HG03457 (cell line): ENCODE measurements around the gene MCEMP1.

Source experiments
- ATAC-seq: cut with Tn5 transposase; IDR thresholded peaks from one replicate; pipeline ENCODE4 v1.9.1; 2021; ENCODE audit warnings: moderate number of reproducible peaks; ENCODE audit not compliant: unreplicated experiment

The MCEMP1 gene

DNA sequence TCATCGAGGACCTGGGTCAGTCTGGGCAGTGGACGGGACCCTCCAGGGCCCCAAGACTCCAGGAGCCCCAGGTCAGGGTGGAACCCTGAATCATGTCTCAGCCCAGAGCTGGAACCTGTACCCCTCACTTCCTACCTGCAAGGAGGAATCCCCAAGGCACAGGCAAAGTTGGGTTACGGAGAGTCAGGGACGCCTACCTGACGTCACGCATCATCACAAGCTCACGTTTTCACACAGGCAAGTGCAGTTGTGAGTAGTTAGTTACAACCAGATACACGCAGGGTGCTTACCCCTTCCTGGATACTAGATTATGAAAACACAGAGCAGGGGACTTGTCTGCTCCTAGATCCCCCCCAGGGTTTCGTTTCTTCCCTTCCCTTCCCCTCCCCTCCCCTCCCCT is 6.1 kb upstream of the MCEMP1 start:
- ATAC-seq = no peak

DNA sequence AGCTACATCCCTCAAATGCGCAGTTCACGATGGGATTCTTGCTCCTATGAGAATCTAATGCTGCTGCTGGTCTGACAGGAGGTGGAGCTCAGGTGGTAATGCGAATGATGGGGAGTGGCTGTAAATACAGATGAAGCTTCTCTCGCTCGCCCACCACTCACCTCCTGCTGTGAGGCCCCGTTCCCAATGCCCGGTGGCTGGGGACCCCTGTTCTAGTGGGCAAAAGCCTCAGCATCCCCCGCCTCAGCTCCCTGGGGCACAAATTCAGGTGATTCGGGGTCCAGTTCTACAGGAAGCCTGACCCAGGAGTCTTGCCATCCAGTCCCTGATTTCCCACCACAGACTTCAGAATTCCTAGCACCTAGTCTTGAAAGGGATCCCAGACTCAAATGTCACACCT is 4.4 kb upstream of the MCEMP1 start:
- no peak for ATAC-seq

DNA sequence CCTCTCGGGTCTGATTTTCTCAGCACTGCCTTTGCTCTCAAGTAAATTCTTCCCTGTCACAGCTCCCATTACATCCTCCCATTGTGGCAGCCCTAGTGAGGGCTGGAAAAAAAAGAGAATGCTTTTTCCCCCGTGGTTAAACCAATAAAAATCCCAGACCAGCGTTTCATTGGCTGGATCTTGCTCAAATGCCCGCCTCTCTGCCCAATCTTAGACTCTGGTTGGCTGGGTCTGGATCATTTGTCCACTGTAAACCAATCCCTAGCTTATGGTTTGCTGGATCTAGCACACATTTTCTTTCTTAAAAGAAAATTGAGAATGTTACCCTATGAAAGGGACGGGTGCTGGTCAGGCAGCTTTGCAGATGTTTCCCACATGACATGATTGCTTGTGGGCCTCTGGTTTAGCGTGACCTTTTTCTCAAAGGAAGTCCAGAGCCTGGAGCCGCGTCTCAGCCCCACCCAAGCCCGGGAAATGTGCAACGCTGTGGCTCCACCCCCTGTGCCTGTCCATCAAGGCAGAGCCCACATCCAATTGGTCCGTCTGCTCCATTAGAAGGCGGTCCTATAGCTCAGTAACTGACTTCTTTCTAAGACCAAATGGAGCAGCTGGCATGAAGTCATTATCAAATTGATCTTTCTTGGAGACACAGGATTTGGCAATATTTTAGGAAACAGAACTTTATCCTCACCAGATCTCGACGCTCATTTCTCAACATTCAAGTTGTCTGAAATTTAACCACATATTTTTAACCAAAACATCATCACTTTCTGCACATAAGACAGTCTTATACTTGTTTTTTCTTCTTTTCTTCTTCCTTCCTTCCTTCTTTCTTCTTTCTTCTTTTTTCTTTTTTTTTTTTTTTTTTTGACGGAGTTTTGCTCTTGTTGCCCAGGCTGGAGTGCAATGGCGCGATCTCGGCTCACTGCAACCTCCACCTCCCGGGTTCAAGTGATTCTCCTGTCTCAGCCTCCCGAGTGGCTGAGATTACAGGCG is 2.6 kb upstream of the MCEMP1 start:
- no peak for ATAC-seq

DNA sequence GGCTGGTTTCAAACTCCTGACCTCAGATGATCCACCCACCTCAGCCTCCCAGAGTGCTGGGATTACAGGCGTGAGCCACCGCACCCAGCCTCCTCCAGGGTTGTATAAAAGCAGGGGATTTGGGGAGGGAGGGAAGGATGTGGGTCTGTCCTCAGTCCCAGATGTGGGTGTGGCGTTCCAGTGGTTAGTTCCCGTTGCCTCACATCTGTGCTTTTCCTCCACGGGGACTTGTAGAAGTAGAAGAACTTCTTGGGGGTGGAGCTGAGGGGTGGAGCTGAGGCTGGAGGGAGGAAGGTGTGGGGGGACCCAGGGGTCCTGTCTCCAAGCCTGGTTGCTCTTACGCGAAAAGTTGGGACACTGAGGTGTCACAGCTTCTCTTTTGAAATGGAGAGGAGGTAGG is 514 bp upstream of the MCEMP1 start:
- no peak for ATAC-seq

DNA sequence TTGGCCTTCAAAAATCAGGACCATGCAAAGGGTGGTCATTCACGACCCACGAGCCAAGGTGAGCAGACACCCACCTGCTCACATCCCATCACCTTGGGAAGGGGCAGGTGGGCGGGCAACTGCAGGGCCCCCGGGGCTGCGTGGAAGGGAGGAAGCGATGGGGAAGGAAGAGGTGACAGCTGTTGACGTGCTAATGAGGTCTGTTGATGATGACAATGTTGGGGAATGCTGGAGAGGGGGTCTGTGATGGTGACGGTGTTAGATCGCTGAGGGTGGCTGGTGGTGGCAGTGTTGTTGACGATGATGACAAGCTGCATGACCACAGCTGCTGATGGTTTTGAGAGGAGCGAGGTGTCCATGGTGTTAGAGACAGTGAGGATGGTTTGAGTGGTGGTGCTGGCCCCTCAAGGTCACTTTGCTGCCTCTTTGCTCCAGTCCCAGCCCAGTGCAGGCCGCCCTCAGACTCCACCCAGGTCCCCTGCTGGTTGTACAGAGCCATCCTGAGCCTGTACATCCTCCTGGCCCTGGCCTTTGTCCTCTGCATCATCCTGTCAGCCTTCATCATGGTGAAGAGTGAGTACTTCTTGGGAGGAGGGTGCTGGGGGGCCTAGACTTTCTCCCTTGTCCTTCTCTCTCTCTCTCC is 900 bp downstream of the MCEMP1 start:
- ATAC-seq = no peak

DNA sequence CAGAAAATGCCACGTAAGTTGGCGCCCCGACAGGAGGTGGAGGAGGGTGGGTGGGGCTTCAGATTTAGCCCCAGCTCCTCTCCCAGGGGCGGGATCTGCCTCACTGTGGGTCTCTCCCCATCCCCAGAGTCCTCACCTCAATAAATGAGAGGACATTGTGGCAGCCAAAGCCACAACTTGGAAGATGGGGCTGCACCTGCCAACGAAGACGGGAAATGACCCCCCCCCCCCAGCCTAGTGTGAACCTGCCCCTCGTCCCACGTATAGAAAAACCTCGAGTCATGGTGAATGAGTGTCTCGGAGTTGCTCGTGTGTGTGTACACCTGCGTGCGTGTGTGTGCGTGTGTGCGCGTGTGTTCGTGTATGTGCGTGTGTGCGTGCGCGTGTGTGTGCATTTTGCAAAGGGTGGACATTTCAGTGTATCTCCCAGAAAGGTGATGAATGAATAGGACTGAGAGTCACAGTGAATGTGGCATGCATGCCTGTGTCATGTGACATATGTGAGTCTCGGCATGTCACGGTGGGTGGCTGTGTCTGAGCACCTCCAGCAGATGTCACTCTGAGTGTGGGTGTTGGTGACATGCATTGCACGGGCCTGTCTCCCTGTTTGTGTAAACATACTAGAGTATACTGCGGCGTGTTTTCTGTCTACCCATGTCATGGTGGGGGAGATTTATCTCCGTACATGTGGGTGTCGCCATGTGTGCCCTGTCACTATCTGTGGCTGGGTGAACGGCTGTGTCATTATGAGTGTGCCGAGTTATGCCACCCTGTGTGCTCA is 2.3 kb downstream of the MCEMP1 start:
- no peak for ATAC-seq

DNA sequence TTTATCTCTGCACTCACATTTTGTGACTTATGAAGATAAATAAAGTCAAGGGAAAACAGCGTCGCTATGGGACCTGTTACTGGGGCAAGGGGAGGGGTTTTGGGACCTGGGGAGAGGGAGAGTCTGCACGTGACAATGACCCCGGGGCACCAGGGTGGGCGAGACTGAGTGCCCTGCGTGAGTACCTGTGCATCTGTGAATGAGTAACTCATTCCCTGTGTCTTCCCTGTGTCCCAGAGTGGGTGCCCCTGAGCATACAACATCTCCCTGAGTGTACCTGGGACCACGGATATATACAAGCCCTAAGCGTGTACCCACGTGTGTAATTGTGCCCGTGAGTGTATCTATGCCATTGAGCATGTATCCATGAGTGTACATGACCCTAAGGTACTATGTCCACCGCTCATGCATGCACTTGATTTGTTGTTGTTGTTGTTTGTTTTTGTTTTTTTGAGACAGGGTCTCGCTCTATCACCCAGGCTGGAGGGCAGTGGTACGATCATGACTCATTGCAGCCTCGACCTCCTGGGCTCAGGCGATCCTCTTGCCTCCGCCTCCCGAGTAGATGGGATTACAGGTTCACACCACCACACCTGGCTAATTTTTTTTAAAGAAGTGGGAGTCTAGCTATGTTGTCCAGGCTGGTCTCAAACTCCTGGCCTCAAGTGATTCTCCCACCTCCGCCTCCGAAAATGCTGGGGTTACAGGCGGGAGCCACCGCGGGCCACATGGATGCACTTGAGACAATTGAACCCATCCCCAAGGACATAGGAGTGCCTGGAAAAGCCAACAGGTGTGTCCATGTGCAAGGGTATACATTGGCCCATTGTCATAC is 3.1 kb downstream of the MCEMP1 start:
- no peak for ATAC-seq

DNA sequence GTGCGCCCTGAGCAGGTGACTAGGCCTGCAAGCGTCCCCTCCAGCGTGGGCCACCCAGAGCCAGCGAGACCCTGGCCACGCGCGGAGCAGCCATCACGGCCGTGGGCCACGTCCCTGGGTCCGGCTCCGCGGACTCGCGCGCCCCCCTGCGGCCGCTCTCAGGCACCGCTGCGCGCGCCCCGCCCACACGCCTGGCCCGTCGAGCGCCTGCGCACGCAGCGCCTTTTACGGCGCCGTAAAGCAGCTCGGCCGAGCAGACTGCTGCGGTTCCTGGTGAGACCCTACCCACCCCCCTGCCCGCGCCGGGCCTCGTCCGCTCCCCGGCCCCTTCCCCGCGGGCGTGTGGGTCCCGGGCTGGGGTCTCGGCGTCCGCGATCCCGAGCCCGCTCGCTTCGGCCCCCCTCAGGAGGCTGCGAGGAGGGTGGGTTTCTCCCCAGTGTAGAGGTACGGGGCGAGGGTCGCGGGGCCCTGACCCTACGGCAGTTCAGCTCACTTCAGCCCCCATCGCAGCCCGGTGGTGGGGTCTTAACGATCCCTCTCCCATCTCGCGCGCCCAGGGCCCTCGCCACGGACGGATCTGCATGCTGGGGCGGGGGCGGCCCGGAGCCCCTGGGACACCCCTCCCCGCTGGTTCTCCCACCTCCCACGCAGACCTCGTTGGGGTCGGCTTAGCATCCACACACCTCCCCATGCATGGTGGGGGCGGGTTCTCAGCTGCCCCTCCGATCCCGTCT is 3.9 kb downstream of the MCEMP1 start, which contains the start of gene TRAPPC5:
TRAPPC5 (plus strand) TSS at position 228 of the 734 bp plus-strand sequence. CDS start 1,421 bp downstream, outside the sequence.
- ATAC-seq = no peak

DNA sequence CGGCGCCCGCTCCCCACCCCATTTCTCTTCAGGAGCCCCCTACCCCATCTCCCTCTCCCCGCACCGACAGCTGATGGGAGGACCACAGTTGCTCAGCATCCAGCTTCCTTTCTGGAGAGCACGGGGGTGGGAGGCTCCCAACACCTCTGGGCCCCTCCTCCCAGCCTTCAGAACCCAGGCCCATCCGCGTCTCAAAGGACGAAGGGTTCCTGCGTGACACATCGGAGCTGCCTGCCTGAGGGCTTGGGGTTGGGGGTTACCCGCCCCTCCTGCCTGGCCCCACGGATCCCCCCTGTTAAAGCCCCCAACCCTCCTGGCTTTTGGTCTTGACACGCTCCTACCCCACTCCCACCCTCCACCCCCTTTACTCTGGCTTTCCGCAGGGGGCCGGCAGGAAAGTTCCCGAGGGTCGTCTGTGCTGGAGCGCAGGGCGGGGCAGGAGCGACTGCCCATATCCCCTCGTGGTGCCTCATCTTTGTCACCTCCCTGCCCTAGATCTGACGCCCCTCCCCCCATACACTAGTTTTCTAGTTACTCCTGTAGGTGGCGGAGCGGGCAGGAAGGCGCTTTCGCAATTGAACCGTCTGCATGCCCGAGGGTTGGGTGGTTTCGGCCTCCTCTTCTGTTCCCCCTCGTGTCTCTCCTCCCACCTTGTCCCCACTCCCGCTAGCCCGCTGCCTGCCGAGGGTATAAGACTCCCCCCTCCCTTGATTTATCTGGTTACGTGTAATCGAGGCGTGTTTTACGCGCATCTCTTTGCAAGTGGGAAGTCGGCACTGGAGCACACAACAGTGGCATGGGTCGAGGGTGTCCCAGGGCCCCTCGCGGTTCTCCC is 4.7 kb downstream of the MCEMP1 start:
- ATAC-seq = no peak

DNA sequence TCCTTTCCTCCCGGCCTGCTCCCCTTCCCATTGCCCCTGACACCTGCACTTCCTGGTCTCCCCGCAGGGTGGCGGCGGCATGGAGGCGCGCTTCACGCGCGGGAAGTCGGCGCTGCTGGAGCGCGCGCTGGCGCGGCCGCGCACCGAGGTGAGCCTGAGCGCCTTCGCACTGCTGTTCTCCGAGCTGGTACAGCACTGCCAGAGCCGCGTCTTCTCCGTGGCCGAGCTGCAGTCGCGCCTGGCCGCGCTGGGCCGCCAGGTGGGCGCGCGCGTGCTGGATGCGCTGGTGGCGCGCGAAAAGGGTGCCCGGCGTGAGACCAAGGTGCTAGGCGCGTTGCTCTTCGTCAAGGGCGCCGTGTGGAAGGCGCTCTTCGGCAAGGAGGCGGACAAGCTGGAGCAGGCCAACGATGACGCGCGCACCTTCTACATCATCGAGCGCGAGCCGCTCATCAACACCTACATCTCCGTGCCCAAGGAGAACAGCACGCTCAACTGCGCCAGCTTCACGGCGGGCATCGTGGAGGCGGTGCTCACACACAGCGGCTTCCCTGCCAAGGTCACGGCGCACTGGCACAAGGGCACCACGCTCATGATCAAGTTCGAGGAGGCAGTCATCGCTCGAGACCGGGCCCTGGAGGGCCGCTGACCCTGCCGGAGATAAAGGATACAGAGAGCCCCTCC is 5.4 kb downstream of the MCEMP1 start:
- no peak for ATAC-seq

DNA sequence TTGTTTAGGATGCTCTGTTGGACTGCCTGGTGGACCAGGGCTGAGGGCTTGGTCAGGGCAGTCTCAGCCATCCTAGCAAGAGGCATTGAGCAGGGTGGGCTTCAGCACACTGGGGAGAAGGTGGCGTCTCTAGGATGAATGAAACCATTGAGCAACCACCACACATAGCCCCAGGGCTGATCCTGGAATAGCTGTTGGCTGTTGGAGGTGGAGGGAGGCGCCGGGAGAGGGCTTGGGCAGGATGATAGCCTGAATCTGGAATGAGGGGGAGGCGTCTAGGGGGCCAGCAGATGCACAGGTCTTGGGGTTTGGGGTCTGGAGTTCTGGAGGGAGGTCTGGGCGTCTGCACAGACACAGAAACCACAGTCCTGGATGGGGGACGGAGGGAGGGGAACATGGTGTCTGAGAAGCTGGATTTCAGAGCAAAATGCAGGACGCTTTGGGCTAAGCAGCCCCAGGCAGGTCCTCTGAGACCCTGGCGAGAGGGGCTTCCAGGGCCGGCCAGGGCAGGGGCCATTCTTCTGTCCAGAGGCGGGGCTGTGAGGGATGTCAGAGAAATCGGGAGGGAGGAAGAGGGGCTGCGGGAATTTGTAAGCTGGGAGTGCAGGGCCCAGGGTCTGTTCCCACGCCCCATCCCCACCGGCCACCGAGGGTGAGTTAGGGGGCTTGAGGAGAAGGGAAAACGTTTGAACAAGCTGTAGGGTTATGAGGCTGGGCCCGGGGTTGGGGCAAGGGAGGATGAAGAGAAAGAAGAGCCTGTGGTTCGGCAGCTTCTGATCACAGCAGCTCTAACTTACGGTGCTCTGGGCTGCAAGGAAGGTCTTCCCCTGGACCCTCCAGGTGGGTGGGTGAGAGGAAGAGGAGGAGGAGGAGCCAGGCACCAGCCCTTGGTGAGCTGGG is 8.9 kb downstream of the MCEMP1 start:
- ATAC-seq = no peak

DNA sequence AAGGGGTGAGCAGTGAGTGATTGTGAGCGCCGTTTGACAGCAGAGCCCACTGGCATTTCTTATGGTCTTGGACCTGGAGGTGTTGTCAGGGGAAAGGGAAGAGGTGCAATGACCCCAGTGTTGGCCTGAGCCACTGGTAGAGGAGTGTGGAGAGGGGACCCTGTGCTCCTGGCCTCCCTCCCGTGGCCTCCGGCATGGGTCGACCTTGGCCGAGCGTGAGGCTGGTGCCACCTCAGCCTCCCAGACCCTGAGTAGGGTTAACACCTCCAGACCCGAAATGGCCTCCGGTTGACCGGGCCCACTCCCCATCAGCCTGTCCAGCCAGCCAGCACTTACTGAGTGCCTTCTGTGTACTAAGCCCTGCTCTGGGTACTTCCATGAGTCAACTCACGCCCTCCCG is 10.3 kb downstream of the MCEMP1 start:
- ATAC-seq = no peak

DNA sequence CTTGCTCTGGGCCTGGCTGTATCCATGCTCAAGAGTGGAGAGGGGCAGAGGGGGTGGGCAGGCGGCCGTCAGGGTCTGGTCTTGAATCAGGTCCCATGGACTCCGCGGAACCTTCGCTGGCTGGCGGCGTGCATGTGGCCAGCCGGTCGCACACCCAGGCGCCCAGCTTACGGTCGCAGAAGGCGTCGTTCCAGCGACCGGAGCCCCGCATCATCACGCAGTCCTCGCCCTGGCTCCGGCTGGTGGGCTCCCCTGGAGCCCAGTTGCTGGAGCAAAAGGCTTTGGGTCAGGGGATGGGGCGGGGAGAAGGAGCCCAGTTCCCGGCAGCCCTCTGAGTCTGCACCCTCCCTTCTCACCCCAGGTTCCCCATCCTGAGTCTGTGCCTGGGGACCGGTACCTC is 12.3 kb downstream of the MCEMP1 start:
- ATAC-seq = no peak

DNA sequence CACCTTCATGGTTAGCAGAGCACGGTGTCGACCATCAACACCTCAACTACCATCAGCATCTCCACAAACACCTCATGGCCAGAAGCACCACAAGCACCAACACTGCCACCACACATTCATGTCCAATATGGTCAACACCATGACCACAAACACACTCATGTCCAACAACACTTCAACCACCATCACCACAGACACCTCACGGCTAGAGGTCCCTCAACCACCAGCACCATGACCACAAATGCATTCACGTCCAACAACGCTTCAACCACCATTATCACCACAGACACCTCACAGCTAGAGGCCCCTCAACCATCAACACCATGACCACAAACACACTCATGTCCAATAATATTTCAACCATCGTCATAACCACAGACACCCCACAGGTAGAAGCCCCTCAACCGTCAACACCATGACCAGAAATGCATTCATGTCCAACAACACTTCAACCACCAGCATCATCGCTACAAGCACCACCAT is 13.9 kb downstream of the MCEMP1 start:
- no peak for ATAC-seq

DNA sequence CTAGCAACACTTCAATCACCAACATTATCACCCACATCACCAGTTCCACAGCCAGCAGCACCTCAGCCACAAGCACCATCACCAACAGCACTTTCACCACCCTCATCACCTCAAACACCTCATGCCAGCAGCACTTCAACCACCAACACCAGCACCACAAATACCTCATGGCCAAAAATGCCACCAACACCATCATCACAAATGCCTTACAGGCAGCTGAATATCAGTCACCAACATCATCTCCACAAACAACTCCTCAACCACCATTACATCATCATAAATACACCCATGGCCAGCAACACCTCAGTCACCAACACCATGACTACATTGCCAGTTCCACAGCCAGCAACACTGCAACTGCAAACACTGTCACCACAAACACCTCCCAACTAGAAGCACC is 14.6 kb downstream of the MCEMP1 start:
- ATAC-seq = no peak

DNA sequence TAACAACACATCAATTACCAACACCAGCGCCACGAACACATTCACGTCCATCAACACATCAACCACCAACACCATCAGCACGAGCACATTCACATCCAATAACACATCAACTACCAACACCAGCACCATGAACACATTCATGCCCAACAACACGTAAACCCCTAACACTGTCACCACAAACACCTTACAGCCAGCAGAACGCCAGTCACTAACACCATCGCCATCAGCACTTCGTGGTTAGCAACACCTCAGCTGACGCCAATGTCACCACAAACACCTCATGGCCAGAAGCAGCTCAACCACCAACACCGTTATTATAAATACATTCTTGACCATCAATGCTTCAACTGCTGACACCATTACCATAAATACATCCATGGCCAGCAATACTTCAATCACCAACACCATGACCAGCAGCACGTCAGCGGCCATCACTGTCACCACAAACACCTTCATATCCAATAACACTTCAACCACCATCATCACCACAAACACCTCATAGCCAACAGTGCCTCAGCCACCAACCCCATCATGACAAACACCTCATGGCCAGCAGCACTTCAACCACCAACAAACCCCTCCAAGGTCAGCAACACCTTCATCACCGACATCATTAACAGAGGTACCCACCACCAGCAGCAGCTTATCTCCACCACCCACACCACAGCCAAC is 15.7 kb downstream of the MCEMP1 start:
- ATAC-seq = no peak

DNA sequence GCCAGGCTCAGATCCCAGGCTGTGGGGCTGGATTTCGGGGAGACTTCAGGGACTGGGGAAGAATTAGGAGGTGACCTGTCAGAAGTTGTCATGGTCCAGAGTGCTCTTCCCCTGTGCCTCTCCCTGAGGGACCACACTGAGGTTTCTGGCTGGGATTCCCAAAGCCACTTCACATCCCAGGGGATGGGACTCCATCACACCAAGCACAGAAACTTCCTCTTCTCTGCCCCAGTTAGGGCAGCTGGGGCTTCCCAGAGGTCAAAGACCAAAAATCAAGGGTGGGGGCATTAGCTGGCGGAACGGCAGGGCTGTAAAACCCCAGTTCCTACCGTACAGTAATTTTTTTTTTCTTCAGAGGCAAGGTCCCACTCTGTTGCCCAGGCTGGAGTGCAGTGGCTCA is 17.6 kb downstream of the MCEMP1 start:
- no peak for ATAC-seq
